WTC11 (cell line): ENCODE results near the gene C10orf88. TPM values are rescaled to one million over a fixed set of nuclear protein-coding genes. Genes with fewer than 3 reads are reported as not detected.

Experiments used
- CREB1 ChIP-seq: sonication (generic); formaldehyde crosslinking; IDR thresholded peaks from 2 replicates; pipeline ENCODE4 v1.8.0; 2023; ENCODE audit warnings: mild to moderate bottlenecking, missing genetic modification reagents
- ETV6 ChIP-seq: sonication (generic); formaldehyde crosslinking; IDR thresholded peaks from 2 replicates; pipeline ENCODE4 v1.8.1; 2022; ENCODE audit warnings: mild to moderate bottlenecking, missing genetic modification reagents
- IRF2 ChIP-seq: sonication (generic); formaldehyde crosslinking; IDR thresholded peaks from 2 replicates; pipeline ENCODE4 v1.8.0; 2022; ENCODE audit warnings: low read depth, missing genetic modification reagents, borderline replicate concordance
- MYBL2 ChIP-seq: sonication (generic); formaldehyde crosslinking; IDR thresholded peaks from 2 replicates; pipeline ENCODE4 v1.8.1; 2023; ENCODE audit warnings: mild to moderate bottlenecking, moderate library complexity, missing genetic modification reagents
- NR1H2 ChIP-seq: sonication (generic); formaldehyde crosslinking; IDR thresholded peaks from 2 replicates; pipeline ENCODE4 v1.9.0; 2021; ENCODE audit warnings: mild to moderate bottlenecking, moderate library complexity, missing genetic modification reagents
- NR2C2 ChIP-seq: sonication (generic); formaldehyde crosslinking; IDR thresholded peaks from 2 replicates; pipeline ENCODE4 v1.8.0; 2022; ENCODE audit warnings: mild to moderate bottlenecking, missing genetic modification reagents
- PRRX2 ChIP-seq: fragments of 250-450 bp; sonication (Bioruptor Pico); IDR thresholded peaks from 2 replicates; pipeline ENCODE4 v1.8.0; 2021; ENCODE audit warnings: mild to moderate bottlenecking
- SP1 ChIP-seq: sonication (generic); formaldehyde crosslinking; conservative IDR thresholded peaks from 2 replicates; pipeline ENCODE4 v1.8.1; 2022; ENCODE audit warnings: missing genetic modification reagents
- TEAD4 ChIP-seq: sonication (generic); formaldehyde crosslinking; IDR thresholded peaks from 2 replicates; pipeline ENCODE4 v1.8.0; 2022; ENCODE audit warnings: mild to moderate bottlenecking, missing genetic modification reagents
- total RNA-seq: library from RNA; stranded (reverse); gene quantifications from 3 replicates; pipeline ENCODE4 v1.2.3, GENCODE V29; 2021
- TF ChIP-seq, protein P1 (sequence below): sonication (generic); formaldehyde crosslinking; IDR thresholded peaks from 2 replicates; pipeline ENCODE4 v1.8.1; 2023; ENCODE audit warnings: mild to moderate bottlenecking, missing genetic modification reagents
- TF ChIP-seq, protein P2 (sequence below): sonication (generic); formaldehyde crosslinking; IDR thresholded peaks from 2 replicates; pipeline ENCODE4 v1.8.0; 2022; ENCODE audit warnings: mild to moderate bottlenecking, missing genetic modification reagents
- TF ChIP-seq, protein P3 (sequence below): sonication (generic); formaldehyde crosslinking; IDR thresholded peaks from 2 replicates; pipeline ENCODE4 v1.8.0; 2023; ENCODE audit warnings: missing genetic modification reagents, mild to moderate bottlenecking, borderline replicate concordance
- TF ChIP-seq, protein P4 (sequence below): sonication (generic); formaldehyde crosslinking; IDR thresholded peaks from 2 replicates; pipeline ENCODE4 v1.8.1; 2023; ENCODE audit warnings: mild to moderate bottlenecking, missing genetic modification reagents
- TF ChIP-seq, protein P5 (sequence below): fragments of 250-450 bp; sonication (Bioruptor Pico); IDR thresholded peaks from 2 replicates; pipeline ENCODE4 v1.9.0; 2021; ENCODE audit warnings: moderate library complexity, mild to moderate bottlenecking, inconsistent platforms, borderline replicate concordance
- TF ChIP-seq, protein P6 (sequence below): sonication (generic); formaldehyde crosslinking; IDR thresholded peaks from 2 replicates; pipeline ENCODE4 v1.8.0; 2022; ENCODE audit warnings: mild to moderate bottlenecking, missing genetic modification reagents

Gene C10orf88
- total RNA-seq, 1 experiment from 2014 or later, result 6.5 TPM

DNA sequence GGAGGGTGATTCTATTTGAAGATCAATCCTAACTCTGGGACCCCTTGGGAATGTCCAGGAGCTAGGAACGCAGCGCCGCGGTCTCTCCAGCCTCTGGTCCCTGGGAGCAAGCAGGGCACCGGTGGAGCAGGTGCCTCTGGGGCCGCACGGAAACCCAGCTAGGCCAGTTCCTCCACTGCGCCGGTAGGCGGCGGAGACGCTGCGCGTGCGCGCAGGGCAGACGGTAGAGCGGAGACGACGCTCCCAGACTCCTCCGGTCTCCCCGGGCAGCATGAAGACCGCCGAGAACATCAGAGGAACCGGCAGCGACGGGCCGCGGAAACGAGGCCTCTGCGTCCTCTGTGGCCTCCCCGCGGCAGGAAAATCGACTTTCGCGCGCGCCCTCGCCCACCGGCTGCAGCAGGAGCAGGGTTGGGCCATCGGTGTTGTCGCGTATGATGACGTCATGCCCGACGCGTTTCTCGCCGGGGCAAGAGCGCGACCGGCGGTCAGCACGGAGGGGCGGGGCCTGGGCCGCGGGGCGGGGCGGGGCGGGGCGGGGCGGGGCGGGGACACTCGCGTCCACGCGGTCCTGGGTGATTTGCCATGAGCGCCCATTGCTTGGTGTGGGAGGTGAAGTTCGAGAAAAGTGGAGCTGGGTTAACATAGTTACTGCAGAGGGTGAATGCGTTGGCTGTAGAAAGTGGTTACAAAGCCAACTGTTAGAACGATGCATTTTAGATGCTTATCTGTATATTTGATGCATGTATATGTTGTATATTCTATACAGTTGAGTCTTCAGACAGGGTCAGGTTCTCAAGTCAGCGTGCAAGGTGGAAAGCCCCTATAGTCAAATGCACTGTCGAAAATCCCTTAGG lies 26.4 kb upstream of the C10orf88 start, which contains the start of gene PSTK (continued):
- TF ChIP-seq, protein P1, sequence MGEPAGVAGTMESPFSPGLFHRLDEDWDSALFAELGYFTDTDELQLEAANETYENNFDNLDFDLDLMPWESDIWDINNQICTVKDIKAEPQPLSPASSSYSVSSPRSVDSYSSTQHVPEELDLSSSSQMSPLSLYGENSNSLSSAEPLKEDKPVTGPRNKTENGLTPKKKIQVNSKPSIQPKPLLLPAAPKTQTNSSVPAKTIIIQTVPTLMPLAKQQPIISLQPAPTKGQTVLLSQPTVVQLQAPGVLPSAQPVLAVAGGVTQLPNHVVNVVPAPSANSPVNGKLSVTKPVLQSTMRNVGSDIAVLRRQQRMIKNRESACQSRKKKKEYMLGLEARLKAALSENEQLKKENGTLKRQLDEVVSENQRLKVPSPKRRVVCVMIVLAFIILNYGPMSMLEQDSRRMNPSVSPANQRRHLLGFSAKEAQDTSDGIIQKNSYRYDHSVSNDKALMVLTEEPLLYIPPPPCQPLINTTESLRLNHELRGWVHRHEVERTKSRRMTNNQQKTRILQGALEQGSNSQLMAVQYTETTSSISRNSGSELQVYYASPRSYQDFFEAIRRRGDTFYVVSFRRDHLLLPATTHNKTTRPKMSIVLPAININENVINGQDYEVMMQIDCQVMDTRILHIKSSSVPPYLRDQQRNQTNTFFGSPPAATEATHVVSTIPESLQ (CRISPR knock-in tag), result no peak
- TF ChIP-seq, protein P2, sequence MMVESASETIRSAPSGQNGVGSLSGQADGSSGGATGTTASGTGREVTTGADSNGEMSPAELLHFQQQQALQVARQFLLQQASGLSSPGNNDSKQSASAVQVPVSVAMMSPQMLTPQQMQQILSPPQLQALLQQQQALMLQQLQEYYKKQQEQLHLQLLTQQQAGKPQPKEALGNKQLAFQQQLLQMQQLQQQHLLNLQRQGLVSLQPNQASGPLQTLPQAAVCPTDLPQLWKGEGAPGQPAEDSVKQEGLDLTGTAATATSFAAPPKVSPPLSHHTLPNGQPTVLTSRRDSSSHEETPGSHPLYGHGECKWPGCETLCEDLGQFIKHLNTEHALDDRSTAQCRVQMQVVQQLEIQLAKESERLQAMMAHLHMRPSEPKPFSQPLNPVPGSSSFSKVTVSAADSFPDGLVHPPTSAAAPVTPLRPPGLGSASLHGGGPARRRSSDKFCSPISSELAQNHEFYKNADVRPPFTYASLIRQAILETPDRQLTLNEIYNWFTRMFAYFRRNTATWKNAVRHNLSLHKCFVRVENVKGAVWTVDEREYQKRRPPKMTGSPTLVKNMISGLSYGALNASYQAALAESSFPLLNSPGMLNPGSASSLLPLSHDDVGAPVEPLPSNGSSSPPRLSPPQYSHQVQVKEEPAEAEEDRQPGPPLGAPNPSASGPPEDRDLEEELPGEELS (CRISPR knock-in tag), result peak; percentile 63; the same call in 1 of the 2 replicates
- TF ChIP-seq IRF2 (CRISPR knock-in tag), result no peak
- peak; percentile 40; the same call in 1 of the 2 replicates for TF ChIP-seq MYBL2 (CRISPR knock-in tag)
- TF ChIP-seq, protein P3, sequence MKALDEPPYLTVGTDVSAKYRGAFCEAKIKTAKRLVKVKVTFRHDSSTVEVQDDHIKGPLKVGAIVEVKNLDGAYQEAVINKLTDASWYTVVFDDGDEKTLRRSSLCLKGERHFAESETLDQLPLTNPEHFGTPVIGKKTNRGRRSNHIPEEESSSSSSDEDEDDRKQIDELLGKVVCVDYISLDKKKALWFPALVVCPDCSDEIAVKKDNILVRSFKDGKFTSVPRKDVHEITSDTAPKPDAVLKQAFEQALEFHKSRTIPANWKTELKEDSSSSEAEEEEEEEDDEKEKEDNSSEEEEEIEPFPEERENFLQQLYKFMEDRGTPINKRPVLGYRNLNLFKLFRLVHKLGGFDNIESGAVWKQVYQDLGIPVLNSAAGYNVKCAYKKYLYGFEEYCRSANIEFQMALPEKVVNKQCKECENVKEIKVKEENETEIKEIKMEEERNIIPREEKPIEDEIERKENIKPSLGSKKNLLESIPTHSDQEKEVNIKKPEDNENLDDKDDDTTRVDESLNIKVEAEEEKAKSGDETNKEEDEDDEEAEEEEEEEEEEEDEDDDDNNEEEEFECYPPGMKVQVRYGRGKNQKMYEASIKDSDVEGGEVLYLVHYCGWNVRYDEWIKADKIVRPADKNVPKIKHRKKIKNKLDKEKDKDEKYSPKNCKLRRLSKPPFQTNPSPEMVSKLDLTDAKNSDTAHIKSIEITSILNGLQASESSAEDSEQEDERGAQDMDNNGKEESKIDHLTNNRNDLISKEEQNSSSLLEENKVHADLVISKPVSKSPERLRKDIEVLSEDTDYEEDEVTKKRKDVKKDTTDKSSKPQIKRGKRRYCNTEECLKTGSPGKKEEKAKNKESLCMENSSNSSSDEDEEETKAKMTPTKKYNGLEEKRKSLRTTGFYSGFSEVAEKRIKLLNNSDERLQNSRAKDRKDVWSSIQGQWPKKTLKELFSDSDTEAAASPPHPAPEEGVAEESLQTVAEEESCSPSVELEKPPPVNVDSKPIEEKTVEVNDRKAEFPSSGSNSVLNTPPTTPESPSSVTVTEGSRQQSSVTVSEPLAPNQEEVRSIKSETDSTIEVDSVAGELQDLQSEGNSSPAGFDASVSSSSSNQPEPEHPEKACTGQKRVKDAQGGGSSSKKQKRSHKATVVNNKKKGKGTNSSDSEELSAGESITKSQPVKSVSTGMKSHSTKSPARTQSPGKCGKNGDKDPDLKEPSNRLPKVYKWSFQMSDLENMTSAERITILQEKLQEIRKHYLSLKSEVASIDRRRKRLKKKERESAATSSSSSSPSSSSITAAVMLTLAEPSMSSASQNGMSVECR (CRISPR knock-in tag), result peak; percentile 80; the same call in 1 of the 2 replicates
- TF ChIP-seq PRRX2 (CRISPR knock-in tag), result peak; percentile 35; the same call in 1 of the 2 replicates
- no peak for TF ChIP-seq NR2C2 (CRISPR knock-in tag)
- no peak for TF ChIP-seq NR1H2 (CRISPR knock-in tag)
- TF ChIP-seq, protein P4, sequence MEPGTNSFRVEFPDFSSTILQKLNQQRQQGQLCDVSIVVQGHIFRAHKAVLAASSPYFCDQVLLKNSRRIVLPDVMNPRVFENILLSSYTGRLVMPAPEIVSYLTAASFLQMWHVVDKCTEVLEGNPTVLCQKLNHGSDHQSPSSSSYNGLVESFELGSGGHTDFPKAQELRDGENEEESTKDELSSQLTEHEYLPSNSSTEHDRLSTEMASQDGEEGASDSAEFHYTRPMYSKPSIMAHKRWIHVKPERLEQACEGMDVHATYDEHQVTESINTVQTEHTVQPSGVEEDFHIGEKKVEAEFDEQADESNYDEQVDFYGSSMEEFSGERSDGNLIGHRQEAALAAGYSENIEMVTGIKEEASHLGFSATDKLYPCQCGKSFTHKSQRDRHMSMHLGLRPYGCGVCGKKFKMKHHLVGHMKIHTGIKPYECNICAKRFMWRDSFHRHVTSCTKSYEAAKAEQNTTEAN, result no peak
- TF ChIP-seq TEAD4, result no peak
- TF ChIP-seq SP1, result peak; percentile 90
- TF ChIP-seq, protein P5, sequence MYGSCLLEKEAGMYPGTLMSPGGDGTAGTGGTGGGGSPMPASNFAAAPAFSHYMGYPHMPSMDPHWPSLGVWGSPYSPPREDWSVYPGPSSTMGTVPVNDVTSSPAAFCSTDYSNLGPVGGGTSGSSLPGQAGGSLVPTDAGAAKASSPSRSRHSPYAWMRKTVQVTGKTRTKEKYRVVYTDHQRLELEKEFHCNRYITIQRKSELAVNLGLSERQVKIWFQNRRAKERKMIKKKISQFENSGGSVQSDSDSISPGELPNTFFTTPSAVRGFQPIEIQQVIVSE (CRISPR knock-in tag), result no peak
- peak; percentile 93 for TF ChIP-seq ETV6 (CRISPR knock-in tag)
- peak; percentile 67 for TF ChIP-seq CREB1 (CRISPR knock-in tag)
- TF ChIP-seq, protein P6, sequence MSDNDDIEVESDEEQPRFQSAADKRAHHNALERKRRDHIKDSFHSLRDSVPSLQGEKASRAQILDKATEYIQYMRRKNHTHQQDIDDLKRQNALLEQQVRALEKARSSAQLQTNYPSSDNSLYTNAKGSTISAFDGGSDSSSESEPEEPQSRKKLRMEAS, result peak; percentile 95
